HG03565 (cell line): ENCODE results near the gene IFNA6.

Source experiments
- ATAC-seq: cut with Tn5 transposase; IDR thresholded peaks from one replicate; pipeline ENCODE4 v1.9.1; 2021; ENCODE audit warnings: mild to moderate bottlenecking, moderate library complexity; ENCODE audit not compliant: unreplicated experiment

IFNA6 gene

DNA sequence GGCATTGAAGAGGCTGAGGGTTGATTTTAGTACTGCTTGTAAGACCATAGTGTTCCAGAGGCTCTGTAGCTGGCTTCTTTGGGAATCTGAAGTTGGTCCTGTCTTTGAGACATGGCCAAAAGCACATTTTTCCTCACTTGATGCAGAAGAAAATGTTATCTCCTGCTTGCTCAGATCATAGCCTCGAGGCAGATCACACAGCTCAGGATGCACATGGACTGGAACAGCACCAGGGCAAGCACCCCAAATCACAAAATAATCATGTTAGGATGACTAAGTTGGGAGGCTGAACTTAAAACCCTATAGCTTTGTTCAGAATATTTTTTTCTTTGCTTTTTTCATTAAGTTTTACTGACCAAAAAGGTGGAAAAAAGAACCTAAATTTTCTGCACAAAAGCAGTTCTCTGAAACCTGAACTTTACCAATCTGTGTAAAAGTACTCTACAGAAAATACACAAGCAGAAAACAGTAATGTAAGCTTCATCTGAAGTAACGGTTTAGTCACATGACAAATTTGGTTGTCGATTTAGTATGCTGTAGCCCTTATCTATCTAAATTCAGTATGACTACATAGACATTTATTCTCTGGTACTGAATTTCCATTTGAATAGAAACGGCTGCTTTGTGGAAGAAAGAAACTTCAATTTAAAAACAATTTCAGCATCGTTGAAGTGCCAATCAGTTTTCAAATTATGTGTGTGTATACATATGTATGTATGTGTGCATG, 18.8 kb downstream of the IFNA6 start:
- ATAC-seq: no peak

DNA sequence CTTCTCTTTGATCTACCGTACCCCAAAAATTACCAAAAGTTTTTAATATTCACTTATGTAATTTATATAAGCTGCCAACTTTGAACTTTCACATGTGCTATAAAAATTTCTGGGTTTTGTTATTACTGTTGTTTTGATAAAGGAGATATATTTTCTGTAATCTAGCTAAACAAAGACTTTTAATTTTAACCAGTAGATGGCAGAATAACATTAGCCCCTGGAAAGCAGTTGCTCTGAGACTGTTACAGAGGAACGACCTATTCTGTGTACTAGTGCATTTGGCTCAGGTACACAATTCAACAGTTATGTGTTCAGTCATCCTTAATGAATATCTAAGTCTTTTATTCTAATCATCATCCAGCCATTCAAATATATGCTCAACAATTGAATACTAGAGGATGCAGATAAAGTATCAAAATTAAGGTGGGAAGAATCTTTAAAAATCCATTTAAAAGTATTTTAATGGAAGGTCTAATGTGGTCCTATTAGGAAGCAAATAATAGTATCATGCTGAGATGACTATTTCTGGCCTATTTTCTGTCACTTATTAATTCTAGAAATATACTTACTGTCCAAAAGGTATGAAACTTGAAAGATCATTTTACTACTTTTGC, 24.1 kb downstream of the IFNA6 start:
- peak; percentile 87 for ATAC-seq

DNA sequence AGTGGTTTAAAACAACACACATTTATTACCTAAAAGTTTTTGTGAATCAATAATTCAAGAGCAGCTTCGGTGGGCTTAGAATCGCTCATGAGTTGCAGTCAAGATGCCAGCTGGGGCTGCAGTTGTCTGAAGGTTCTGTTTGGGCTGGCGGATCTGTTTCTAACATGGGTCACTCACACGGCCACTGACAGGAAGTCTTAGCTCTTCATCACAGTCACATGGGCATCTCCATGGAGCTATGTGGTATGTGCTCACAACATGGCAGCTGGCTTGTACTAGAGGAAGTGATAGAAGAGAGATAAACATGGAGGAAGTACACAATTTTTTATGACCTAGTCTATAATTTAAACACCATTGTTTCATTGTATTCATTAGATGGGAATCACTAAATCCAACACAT, 26.6 kb downstream of the IFNA6 start:
- ATAC-seq: no peak

DNA sequence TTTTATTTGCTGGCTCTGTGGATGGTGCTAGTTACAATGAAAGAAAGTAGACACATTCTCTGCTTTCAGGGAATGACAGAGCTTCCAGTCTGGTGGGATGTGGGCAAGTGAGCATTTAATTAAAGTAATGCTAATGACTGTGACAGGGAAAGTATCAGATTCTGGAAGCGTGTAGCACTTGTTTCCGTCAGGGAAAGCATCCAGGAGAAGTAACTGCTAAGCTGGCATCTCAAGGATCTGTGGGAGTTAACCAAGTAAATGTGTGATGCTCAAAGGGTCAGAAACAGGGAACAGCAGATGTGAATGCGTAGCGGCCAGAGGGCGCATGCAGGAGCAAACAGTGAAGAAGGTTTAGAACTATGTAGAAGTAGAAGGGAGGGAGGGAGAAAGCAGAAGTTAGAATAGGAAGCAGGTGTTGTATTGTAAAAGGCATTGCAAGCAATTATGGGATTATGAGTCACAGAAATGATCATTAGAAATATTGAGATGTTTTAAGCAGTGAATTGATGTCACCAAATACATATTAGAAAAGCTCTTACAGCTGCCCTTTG, 27.7 kb downstream of the IFNA6 start:
- ATAC-seq: no peak

DNA sequence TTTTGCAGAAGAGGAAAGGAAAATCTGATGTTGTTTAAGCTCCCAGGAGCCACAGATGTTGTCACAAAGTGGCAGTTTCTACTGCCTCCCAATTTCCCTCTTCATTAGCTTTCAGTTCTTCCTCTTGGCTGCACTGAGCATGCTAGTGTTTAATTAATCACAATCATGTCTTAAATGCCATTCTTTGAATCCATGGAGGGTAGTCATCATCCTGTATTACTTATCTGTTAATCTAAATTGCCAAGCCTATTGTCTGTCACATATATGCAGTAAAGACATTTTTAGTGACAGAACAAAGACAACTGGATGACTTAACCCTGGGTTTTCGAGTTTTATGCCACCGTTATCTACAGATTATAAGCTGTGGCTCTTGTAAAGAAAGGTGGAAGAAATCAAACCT, 30.2 kb downstream of the IFNA6 start:
- no peak for ATAC-seq

DNA sequence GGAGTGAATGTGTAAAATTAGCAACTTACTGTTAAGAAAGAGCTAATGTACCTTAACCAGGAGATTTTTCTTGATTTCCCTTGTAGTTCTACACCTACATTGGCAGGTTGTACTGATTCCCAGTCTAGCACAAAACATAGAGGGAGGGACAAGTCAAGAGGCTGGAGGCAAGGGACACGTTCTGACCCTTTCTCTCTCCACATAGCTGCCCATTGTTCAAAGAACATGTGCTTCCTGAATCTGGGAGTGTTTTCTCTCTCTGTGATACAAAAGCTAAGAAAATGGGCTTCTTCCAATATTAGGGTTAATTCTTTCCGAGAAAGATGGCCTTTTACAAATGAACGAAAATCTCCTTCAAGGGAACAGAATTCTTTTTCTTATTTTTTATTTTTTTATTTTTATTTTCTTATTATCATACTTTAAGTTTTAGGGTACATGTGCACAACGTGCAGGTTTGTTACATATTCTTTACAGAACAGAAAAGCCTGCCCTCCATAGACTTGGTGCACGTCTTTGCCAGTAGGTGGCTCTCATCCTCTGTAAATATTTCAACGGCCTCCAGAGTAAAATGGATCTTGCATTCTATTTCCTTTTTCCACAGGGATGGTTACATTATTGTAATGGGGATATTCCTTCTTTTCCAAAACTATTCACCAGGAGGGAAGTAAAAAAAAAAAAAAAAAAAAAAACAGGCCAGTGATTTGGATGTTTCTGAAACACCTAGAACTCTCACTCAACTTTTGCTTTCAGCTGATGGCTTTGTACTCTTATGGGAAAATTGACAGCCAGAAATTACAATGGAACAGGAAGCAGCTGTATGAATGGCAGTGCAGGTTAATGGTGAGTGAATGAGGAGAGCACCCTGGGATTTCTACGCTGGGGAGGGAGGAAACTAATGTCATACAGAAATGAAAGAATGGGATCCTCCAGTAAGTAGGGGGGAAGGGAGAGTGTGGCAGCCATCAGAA, 32.4 kb downstream of the IFNA6 start:
- ATAC-seq: peak; percentile 53

DNA sequence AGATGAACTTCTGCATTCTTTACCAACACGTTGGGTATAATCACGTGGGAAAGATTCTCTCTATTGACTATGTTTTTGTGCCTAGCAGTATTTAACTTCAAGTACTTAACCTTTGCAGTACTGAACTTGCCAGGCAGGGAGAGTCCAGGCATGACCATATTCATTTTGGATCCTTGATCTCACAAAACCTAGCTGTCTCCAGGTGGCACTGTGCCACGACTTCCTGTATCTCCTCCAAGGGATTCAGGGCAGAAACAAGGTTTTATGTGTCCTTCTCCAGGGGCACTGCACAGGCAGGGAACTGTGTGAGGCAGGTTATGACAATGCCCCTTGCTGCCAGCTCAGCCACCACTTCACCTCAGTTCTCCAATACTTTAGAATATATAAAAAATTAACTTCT, 33.8 kb downstream of the IFNA6 start:
- no peak for ATAC-seq

DNA sequence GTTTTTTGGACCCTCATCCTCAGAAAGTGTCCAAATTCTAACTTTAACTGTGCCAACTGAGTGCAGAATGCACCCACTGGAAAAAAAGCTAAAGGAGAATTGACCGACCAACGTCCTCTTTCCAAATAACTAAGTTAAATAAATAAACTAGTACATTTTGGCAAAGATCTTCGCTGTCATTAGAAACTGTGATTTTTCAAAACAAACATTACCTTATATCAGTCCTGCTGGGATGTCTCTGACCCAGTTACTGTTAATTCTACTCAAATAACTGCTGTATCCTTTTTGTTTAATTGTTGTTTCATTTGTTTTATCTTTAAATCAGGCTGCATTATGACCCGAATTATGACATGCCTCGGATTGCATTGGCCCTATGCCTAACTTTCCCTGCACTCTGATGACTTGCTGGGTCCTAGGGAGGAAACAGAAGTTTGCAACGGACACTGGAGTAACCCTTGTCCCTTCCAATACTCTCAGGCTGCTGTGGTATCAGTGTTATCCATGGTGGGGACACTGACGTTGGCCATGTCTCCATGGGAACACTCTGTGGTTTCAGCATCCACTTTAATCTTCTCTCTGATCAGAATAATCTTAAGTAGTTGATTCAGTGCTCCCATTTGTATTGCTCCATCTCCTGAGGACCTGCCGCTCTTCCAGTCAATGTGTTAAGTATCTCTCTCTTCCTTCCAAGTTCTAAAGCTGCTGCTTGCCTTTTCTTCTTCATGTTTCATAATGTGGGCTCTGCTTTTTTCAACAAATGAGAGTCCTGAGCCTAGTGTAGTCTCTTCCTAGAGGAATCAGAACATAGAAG, 34.5 kb downstream of the IFNA6 start:
- ATAC-seq: no peak

DNA sequence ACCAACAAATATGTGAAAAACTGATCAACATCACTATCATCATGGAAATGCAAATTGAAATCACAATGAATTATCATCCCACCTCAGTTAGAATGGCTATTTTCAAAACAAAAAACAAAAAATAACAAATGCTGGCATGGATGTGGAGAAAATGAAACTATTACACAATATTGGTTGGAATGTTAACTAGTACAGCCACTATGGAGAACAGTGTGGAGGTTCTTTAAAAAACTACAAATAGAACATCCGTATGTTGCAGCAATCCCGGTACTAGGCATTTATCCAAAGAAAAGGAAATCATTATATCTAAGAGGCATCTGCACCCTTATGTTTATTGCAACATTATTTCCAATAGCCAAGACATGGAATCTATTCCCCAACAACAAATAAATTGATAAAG, 36.5 kb downstream of the IFNA6 start:
- ATAC-seq: no peak

DNA sequence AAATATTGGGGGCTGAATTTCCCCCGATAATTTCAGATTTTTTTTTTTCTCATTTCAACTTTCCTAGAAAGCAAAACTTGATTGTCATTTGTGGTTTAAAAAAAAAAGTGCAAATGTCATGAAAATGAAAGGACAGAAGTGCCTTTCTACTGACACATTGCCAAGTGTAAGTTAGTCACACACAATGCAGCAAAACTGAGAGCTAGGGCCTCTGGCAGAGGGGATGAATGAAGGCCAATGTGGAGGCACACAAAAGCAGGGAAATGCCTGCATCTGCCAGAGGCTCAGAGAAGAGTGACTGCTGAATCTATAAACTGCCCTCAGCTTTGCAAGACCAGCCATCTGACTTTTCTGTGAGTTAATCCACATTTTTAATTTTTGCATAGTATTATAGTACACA, 38.8 kb downstream of the IFNA6 start:
- ATAC-seq: no peak

DNA sequence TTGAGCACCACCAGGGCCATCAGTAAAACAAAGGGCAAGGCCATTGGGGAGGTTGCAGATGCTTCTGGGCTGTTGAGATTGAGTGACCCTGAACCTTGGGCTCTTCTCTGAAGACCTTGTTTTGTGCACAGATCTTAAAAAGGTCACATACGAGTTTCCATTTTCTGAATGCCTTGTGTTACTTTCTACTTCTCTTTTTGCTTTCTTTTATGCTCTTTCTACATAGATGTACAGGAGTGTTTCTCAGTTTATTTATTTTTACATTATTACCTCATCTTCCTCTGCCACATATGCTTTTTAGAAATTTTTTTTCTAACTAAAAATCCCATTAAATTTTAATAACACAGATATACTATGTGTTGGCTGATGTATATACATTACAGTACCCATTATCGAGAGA, 45.5 kb downstream of the IFNA6 start, which contains the start of gene IFNA5:
Gene IFNA5, minus strand, starts transcription at position 101 of the 400 bp plus-strand sequence. Its CDS starts 57 bp downstream, at position 44.
- ATAC-seq: no peak
